ENCODE data around the gene POPDC2. TPM values are rescaled to one million over a fixed set of nuclear protein-coding genes. Genes with fewer than 3 reads are reported as not detected.
A peak's percentile ranks its signal among the peaks of the same experiment; 100 is the strongest.
"Not testable (repeated sequence)": the region's sequence is repeated elsewhere in the genome, so short reads cannot be mapped to it uniquely, and the experiment has no call there.

Gene POPDC2
- total RNA-seq, 1 experiment from 2014 or later, result 0.15 TPM

GRCh38 chr3:119683421-119683820 lies 23.0 kb upstream of the POPDC2 start:
- BruUV-seq (replicated peaks), result no TSS peak
- Histone ChIP-seq H3K27ac (ENCODE audit: low read length) (no peak overlapping the region), H3K36me3 (ENCODE audit: control insufficient read depth, insufficient read depth, low read length) (no peaks in the 10 kb centered on the region), H3K4me3 (ENCODE audit: low read depth in 2 of 2, low read length in 2 of 2) (no peak overlapping the region), H3K9me3 (ENCODE audit: control insufficient read depth, insufficient read depth, low read depth, low read length) (no peaks in the 10 kb centered on the region), H3K27me3 (ENCODE audit: control insufficient read depth, insufficient read depth, low read length) (no peaks in the 10 kb centered on the region; the same call in 1 of the 2 replicates), H3K4me1 (ENCODE audit: control insufficient read depth, insufficient read depth, low read length) (no peaks in the 10 kb centered on the region)
- DNase-seq (ENCODE audit: low read depth, low spot score) (no peak), ATAC-seq (no peak)
- ChIA-PET POLR2A (no interaction called here), CTCF (no interaction called here)
- TF ChIP-seq TCF7L2 (IDR thresholded peaks at IDR 0.05; ENCODE audit: low read depth, low read length), result no peak
- no peak for TF ChIP-seq CTCF (IDR thresholded peaks at IDR 0.05)
- in situ Hi-C loops (cut with HindIII; ENCODE audit: low pct_unique_long_range_greater_than_20kb, low sequenced_read_pairs) (no loop called here), intact Hi-C loops (cut with micrococcal nuclease; ENCODE audit: unreplicated experiment) (loop anchor here (5.0 to 10.0 kb wide), 4 partner anchors 189 to 576 kb away; partner anchors contain the start of gene TIMMDC1)

- Histone ChIP-seq H3K27me3 (ENCODE audit: control insufficient read depth, insufficient read depth, low read length) (no peaks in the 10 kb centered on the region; the same call in 1 of the 2 replicates), H3K4me3 (ENCODE audit: low read depth in 2 of 2, low read length in 2 of 2) (no peak overlapping the region), H3K4me1 (ENCODE audit: control insufficient read depth, insufficient read depth, low read length) (peaks cover 5% of the 10 kb centered on the region), H3K36me3 (ENCODE audit: control insufficient read depth, insufficient read depth, low read length) (peaks cover 2% of the 10 kb centered on the region; the same call in 1 of the 2 replicates), H3K9me3 (ENCODE audit: control insufficient read depth, insufficient read depth, low read depth, low read length) (no peaks in the 10 kb centered on the region), H3K27ac (ENCODE audit: low read length) (no peak overlapping the region)
- ChIA-PET CTCF (interaction anchor here (1.3 kb wide), 1 partner anchor 440 kb away, joined by 3 read pairs; the partner anchor contains the start of gene B4GALT4), POLR2A (no interaction called here)
- intact Hi-C loops (cut with micrococcal nuclease; ENCODE audit: unreplicated experiment), result loop anchor here (2.0 to 10.0 kb wide), 5 partner anchors 186 to 798 kb away; partner anchors contain the start of gene TIMMDC1
- no peak for ATAC-seq
- in situ Hi-C loops (cut with HindIII; ENCODE audit: low pct_unique_long_range_greater_than_20kb, low sequenced_read_pairs), result no loop called here
- peak; percentile 22 for DNase-seq (ENCODE audit: low read depth, low spot score)
- no TSS peak for BruUV-seq (replicated peaks)
- TF ChIP-seq CTCF (IDR thresholded peaks at IDR 0.05) (peak; percentile 69; the same call in 1 of the 2 replicates), SIN3A (IDR thresholded peaks at IDR 0.05; ENCODE audit: borderline replicate concordance, insufficient read depth, low read depth, low read length) (no peak)
Observed at GRCh38 chr3:119681279-119681678, 20.9 kb upstream of the POPDC2 start.

GRCh38 chr3:119679874-119680273 lies 19.5 kb upstream of the POPDC2 start:
- DNase-seq (ENCODE audit: low read depth, low spot score) (no peak), ATAC-seq (no peak)
- no peaks in the 10 kb centered on the region for H3K9me3 ChIP-seq (ENCODE audit: control insufficient read depth, insufficient read depth, low read depth, low read length)
- no peak overlapping the region for H3K27ac ChIP-seq (ENCODE audit: low read length)
- intact Hi-C loops (cut with micrococcal nuclease; ENCODE audit: unreplicated experiment) (loop anchor here (1.0 to 10.0 kb wide), 6 partner anchors 16 to 797 kb away; partner anchors contain the start of gene TIMMDC1), in situ Hi-C loops (cut with HindIII; ENCODE audit: low pct_unique_long_range_greater_than_20kb, low sequenced_read_pairs) (no loop called here)
- H3K4me3 ChIP-seq (ENCODE audit: low read depth in 2 of 2, low read length in 2 of 2), result no peak overlapping the region
- POLR2A ChIA-PET, result no interaction called here
- H3K27me3 ChIP-seq (ENCODE audit: control insufficient read depth, insufficient read depth, low read length), result no peaks in the 10 kb centered on the region; the same call in 1 of the 2 replicates
- H3K36me3 ChIP-seq (ENCODE audit: control insufficient read depth, insufficient read depth, low read length), result peaks cover 2% of the 10 kb centered on the region; the same call in 1 of the 2 replicates
- CTCF ChIA-PET, result no interaction called here
- no TSS peak for BruUV-seq (replicated peaks)
- no peak for TF ChIP-seq POLR2AphosphoS5 (IDR thresholded peaks at IDR 0.05; ENCODE audit: low read depth, low read length)
- TF ChIP-seq SIN3A (IDR thresholded peaks at IDR 0.05; ENCODE audit: borderline replicate concordance, insufficient read depth, low read depth, low read length), result no peak
- no peak for TF ChIP-seq CTCF (IDR thresholded peaks at IDR 0.05)
- no peak for TF ChIP-seq REST (IDR thresholded peaks at IDR 0.05; ENCODE audit: insufficient read depth in 1 of 2, low read depth in 2 of 2, low read length in 1 of 2)
- no peak for TF ChIP-seq TCF7L2 (IDR thresholded peaks at IDR 0.05; ENCODE audit: low read depth, low read length)
- peaks cover 13% of the 10 kb centered on the region for H3K4me1 ChIP-seq (ENCODE audit: control insufficient read depth, insufficient read depth, low read length)

GRCh38 chr3:119678209-119678608 lies 17.8 kb upstream of the POPDC2 start:
- POLR2A ChIA-PET; in situ Hi-C loops (cut with HindIII; ENCODE audit: low pct_unique_long_range_greater_than_20kb, low sequenced_read_pairs); H3K36me3 ChIP-seq (ENCODE audit: control insufficient read depth, insufficient read depth, low read length); H3K4me3 ChIP-seq (ENCODE audit: low read depth in 2 of 2, low read length in 2 of 2); intact Hi-C loops (cut with micrococcal nuclease; ENCODE audit: unreplicated experiment); H3K27me3 ChIP-seq (ENCODE audit: control insufficient read depth, insufficient read depth, low read length); H3K27ac ChIP-seq (ENCODE audit: low read length); H3K9me3 ChIP-seq (ENCODE audit: control insufficient read depth, insufficient read depth, low read depth, low read length); CTCF ChIA-PET; DNase-seq (ENCODE audit: low read depth, low spot score); ATAC-seq; BruUV-seq (replicated peaks): not testable (repeated sequence)
- peaks cover 13% of the 10 kb centered on the region for H3K4me1 ChIP-seq (ENCODE audit: control insufficient read depth, insufficient read depth, low read length)

Measured in Panc1 (cell line).